ENCODE measurements around the gene COG5.
A peak's percentile ranks its signal among the peaks of the same experiment; 100 is the strongest.

COG5 gene

GRCh38 chr7:107414198-107414597 is 149.5 kb downstream of the COG5 start:
- no peak for DNase-seq (ENCODE audit: low read depth, low spot score)
- no peak overlapping the region for H3K4me3 ChIP-seq (ENCODE audit: low read length)

- no peak for DNase-seq (ENCODE audit: low read depth, low spot score)
- H3K4me3 ChIP-seq (ENCODE audit: low read length): no peak overlapping the region
Observed at GRCh38 chr7:107408349-107408748, 155.4 kb downstream of the COG5 start.

GRCh38 chr7:107405559-107405958 is 158.2 kb downstream of the COG5 start:
- H3K4me3 ChIP-seq (ENCODE audit: low read length): no peak overlapping the region
- no peak for DNase-seq (ENCODE audit: low read depth, low spot score)

- H3K4me3 ChIP-seq (ENCODE audit: low read length): no peak overlapping the region
- no peak for DNase-seq (ENCODE audit: low read depth, low spot score)
Observed at GRCh38 chr7:107404740-107405537, 158.8 kb downstream of the COG5 start.

GRCh38 chr7:107398161-107398560 is 165.6 kb downstream of the COG5 start:
- no peak for DNase-seq (ENCODE audit: low read depth, low spot score)

GRCh38 chr7:107396990-107397389 is 166.7 kb downstream of the COG5 start:
- no peak overlapping the region for H3K4me3 ChIP-seq (ENCODE audit: low read length)
- DNase-seq (ENCODE audit: low read depth, low spot score): no peak

More at GRCh38 chr7:107398161-107398560, 165.6 kb downstream of the COG5 start:
- H3K4me3 ChIP-seq (ENCODE audit: low read length): no peak overlapping the region

GRCh38 chr7:107396081-107396480 is 167.6 kb downstream of the COG5 start:
- no peak overlapping the region for H3K4me3 ChIP-seq (ENCODE audit: low read length)
- no peak for DNase-seq (ENCODE audit: low read depth, low spot score)

- H3K4me3 ChIP-seq (ENCODE audit: low read length): no peak overlapping the region
- no peak for DNase-seq (ENCODE audit: low read depth, low spot score)
Observed at GRCh38 chr7:107394831-107395230, 168.9 kb downstream of the COG5 start.

- DNase-seq (ENCODE audit: low read depth, low spot score): no peak
- no peak overlapping the region for H3K4me3 ChIP-seq (ENCODE audit: low read length)
Observed at GRCh38 chr7:107394276-107394675, 169.4 kb downstream of the COG5 start.

GRCh38 chr7:107392830-107393229 is 170.9 kb downstream of the COG5 start:
- DNase-seq (ENCODE audit: low read depth, low spot score): no peak
- H3K4me3 ChIP-seq (ENCODE audit: low read length): no peak overlapping the region

GRCh38 chr7:107390916-107391315 is 172.8 kb downstream of the COG5 start:
- DNase-seq (ENCODE audit: low read depth, low spot score): no peak
- H3K4me3 ChIP-seq (ENCODE audit: low read length): no peak overlapping the region

GRCh38 chr7:107388604-107389003 is 175.1 kb downstream of the COG5 start:
- no peak for DNase-seq (ENCODE audit: low read depth, low spot score)
- no peak overlapping the region for H3K4me3 ChIP-seq (ENCODE audit: low read length)

GRCh38 chr7:107387573-107388219 is 176.0 kb downstream of the COG5 start:
- no peak for DNase-seq (ENCODE audit: low read depth, low spot score)

GRCh38 chr7:107387128-107387527 is 176.6 kb downstream of the COG5 start:
- no peak for DNase-seq (ENCODE audit: low read depth, low spot score)
- no peak overlapping the region for H3K4me3 ChIP-seq (ENCODE audit: low read length)

More at GRCh38 chr7:107387573-107388219, 176.0 kb downstream of the COG5 start:
- H3K4me3 ChIP-seq (ENCODE audit: low read length): no peak overlapping the region

GRCh38 chr7:107386548-107387102 is 177.1 kb downstream of the COG5 start:
- DNase-seq (ENCODE audit: low read depth, low spot score): no peak
- no peak overlapping the region for H3K4me3 ChIP-seq (ENCODE audit: low read length)

- DNase-seq (ENCODE audit: low read depth, low spot score): peak; percentile 0
- no peak overlapping the region for H3K4me3 ChIP-seq (ENCODE audit: low read length)
Observed at GRCh38 chr7:107384025-107384424, 179.7 kb downstream of the COG5 start.

- H3K4me3 ChIP-seq (ENCODE audit: low read length): no peak overlapping the region
- DNase-seq (ENCODE audit: low read depth, low spot score): no peak
Observed at GRCh38 chr7:107383203-107383602, 180.5 kb downstream of the COG5 start.

- no peak for DNase-seq (ENCODE audit: low read depth, low spot score)
- H3K4me3 ChIP-seq (ENCODE audit: low read length): no peak overlapping the region
Observed at GRCh38 chr7:107381453-107381852, 182.3 kb downstream of the COG5 start.

- no peak for DNase-seq (ENCODE audit: low read depth, low spot score)
- no peak overlapping the region for H3K4me3 ChIP-seq (ENCODE audit: low read length)
Observed at GRCh38 chr7:107373354-107373753, 190.4 kb downstream of the COG5 start.

GRCh38 chr7:107372298-107372697 is 191.4 kb downstream of the COG5 start:
- H3K4me3 ChIP-seq (ENCODE audit: low read length): no peak overlapping the region
- no peak for DNase-seq (ENCODE audit: low read depth, low spot score)
